GM12878 (cell line): ENCODE measurements around the gene UBE3B. TPM values are rescaled to one million over a fixed set of nuclear protein-coding genes. Genes with fewer than 3 reads are reported as not detected.

ENCODE experiments used
- JUNB ChIP-seq: IDR thresholded peaks from 2 replicates; pipeline ENCODE4 v1.6.1; 2016; ENCODE audit warnings: antibody characterized with exemption, mild to moderate bottlenecking
- KAT2A ChIP-seq: conservative IDR thresholded peaks from 2 replicates; pipeline ENCODE4 v1.6.1; 2011; ENCODE audit warnings: low read depth, low read length; ENCODE audit not compliant: control insufficient read depth
- NFXL1 ChIP-seq: fragments of 450-650 bp; IDR thresholded peaks from 2 replicates; pipeline ENCODE4 v1.6.1; 2017; ENCODE audit warnings: antibody characterized with exemption, mild to moderate bottlenecking, borderline replicate concordance
- NKRF ChIP-seq: fragments of 450-650 bp; conservative IDR thresholded peaks from 2 replicates; pipeline ENCODE4 v1.6.1; 2017; ENCODE audit warnings: mild to moderate bottlenecking, moderate library complexity
- PBX3 ChIP-seq: IDR thresholded peaks from 2 replicates; pipeline ENCODE4 v1.6.1; 2011; ENCODE audit warnings: mild to moderate bottlenecking, low read depth, low read length, moderate library complexity; ENCODE audit not compliant: insufficient replicate concordance
- PRDM15 ChIP-seq: fragments of 450-650 bp; formaldehyde crosslinking; IDR thresholded peaks from 2 replicates; pipeline ENCODE4 v1.4.0; 2020; ENCODE audit warnings: mild to moderate bottlenecking, moderate library complexity
- RAD51 ChIP-seq: fragments of 450-650 bp; IDR thresholded peaks from 2 replicates; pipeline ENCODE4 v1.6.1; 2016; ENCODE audit warnings: moderate library complexity, mild to moderate bottlenecking, inconsistent platforms
- RELA ChIP-seq: fragments of 450-650 bp; IDR thresholded peaks from 2 replicates; pipeline ENCODE4 v1.8.0; 2014; ENCODE audit warnings: borderline replicate concordance; ENCODE audit not compliant: partially characterized antibody
- SIX5 ChIP-seq: IDR thresholded peaks from 2 replicates; pipeline ENCODE4 v1.6.1; 2011; ENCODE audit warnings: mild to moderate bottlenecking, low read depth, low read length, moderate library complexity; ENCODE audit not compliant: severe bottlenecking
- SMAD1 ChIP-seq: fragments of 450-650 bp; IDR thresholded peaks from 2 replicates; pipeline ENCODE4 v1.6.1; 2018; ENCODE audit warnings: mild to moderate bottlenecking, low read depth; ENCODE audit not compliant: partially characterized antibody
- polyA plus RNA-seq, 11 experiments: library from polyadenylated mRNA; depleted of rRNA in 4 of 11; unstranded in 6 of 11; stranded (reverse) in 5 of 11; fragments of >200 nt; fragmentation: Nextera tagmentation in 4 of 11; fragmentation: Illumina TruSeq in 1 of 11; extraction: Ambion mirVana in 4 of 11; extraction: Trizol in 1 of 11; gene quantifications; 1 replicate in 1 of 11; 2 replicates in 10 of 11; pipeline versions ENCODE4 v1.2.1 to v1.2.3, GENCODE V29; 2011 to 2016; ENCODE audit warnings: inconsistent platforms in 2 of 11, missing spikeins in 2 of 11, low read depth in 1 of 11
- total RNA-seq, 4 experiments: library from RNA; depleted of rRNA in 3 of 4; stranded (reverse); fragments of >200 nt in 3 of 4; fragmentation: Illumina TruSeq in 1 of 4; extraction: Trizol in 1 of 4; gene quantifications; 2 replicates each; pipeline versions ENCODE4 v1.2.1 to v1.2.3, GENCODE V29; 2013 to 2021
- TF ChIP-seq, protein P1 (sequence below): IDR thresholded peaks from 2 replicates; pipeline ENCODE4 v1.6.1; 2012; ENCODE audit warnings: low read depth, low read length, improper control_type of control experiment
- TF ChIP-seq, protein P2 (sequence below): fragments of 150-350 bp; IDR thresholded peaks from 2 replicates; pipeline ENCODE4 v1.6.1; 2016; ENCODE audit warnings: low read depth, low read length

The UBE3B gene
- total and polyA plus RNA-seq, 10 of the 15 experiments (the other 5 are each of a cell fraction or from before 2014, with no cell fraction given) = 7.4 to 25.3 (median 17.1) TPM

GRCh38 chr12:109540526-109541412 lies 63.3 kb downstream of the UBE3B start (continued):
- TF ChIP-seq PRDM15 (CRISPR knock-in tag) (no peak), JUNB (no peak), KAT2A (no peak), RELA (no peak), RAD51 (no peak), SIX5 (no peak), NKRF (no peak), NFXL1 (no peak), SMAD1 (no peak), PBX3 (no peak)
- TF ChIP-seq, protein P1, sequence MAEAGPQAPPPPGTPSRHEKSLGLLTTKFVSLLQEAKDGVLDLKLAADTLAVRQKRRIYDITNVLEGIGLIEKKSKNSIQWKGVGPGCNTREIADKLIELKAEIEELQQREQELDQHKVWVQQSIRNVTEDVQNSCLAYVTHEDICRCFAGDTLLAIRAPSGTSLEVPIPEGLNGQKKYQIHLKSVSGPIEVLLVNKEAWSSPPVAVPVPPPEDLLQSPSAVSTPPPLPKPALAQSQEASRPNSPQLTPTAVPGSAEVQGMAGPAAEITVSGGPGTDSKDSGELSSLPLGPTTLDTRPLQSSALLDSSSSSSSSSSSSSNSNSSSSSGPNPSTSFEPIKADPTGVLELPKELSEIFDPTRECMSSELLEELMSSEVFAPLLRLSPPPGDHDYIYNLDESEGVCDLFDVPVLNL = no peak
- TF ChIP-seq, protein P2, sequence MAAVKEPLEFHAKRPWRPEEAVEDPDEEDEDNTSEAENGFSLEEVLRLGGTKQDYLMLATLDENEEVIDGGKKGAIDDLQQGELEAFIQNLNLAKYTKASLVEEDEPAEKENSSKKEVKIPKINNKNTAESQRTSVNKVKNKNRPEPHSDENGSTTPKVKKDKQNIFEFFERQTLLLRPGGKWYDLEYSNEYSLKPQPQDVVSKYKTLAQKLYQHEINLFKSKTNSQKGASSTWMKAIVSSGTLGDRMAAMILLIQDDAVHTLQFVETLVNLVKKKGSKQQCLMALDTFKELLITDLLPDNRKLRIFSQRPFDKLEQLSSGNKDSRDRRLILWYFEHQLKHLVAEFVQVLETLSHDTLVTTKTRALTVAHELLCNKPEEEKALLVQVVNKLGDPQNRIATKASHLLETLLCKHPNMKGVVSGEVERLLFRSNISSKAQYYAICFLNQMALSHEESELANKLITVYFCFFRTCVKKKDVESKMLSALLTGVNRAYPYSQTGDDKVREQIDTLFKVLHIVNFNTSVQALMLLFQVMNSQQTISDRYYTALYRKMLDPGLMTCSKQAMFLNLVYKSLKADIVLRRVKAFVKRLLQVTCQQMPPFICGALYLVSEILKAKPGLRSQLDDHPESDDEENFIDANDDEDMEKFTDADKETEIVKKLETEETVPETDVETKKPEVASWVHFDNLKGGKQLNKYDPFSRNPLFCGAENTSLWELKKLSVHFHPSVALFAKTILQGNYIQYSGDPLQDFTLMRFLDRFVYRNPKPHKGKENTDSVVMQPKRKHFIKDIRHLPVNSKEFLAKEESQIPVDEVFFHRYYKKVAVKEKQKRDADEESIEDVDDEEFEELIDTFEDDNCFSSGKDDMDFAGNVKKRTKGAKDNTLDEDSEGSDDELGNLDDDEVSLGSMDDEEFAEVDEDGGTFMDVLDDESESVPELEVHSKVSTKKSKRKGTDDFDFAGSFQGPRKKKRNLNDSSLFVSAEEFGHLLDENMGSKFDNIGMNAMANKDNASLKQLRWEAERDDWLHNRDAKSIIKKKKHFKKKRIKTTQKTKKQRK = no peak
